ENCODE data around the gene KLHDC2. TPM values are rescaled to one million over a fixed set of nuclear protein-coding genes. Genes with fewer than 3 reads are reported as not detected.
"Not testable (repeated sequence)": the region's sequence is repeated elsewhere in the genome, so short reads cannot be mapped to it uniquely, and the experiment has no call there.

The KLHDC2 gene
- total RNA-seq, 1 donor from 2014 or later: 46.4 TPM

DNA sequence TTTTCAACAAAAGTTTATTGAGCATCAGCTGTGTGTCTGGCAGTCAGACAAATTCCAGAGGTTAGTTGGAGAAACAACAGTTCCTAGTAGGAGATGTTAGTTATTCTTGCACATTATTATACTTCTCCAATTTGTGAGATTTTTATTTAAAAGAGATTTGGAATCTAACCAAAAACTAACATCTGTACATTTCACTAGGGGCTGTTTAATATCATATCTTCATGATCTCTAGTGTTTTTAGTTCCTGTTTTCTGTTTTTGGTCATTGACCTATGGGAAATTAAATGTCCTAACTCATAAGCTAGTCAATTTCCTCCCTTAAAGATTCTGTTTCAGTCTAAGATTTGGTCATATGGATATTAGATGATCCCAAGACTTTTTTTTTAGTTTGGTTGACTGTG, 34.1 kb upstream of the KLHDC2 start:
- DNase-seq (ENCODE audit: low spot score): no peak
- Mint-ChIP-seq H3K9me3 (ENCODE audit: low read depth) (no peaks in the 10 kb centered on the region), H3K27ac (ENCODE audit: unreplicated experiment) (no peak overlapping the region), H3K4me1 (ENCODE audit: low read depth) (no peaks in the 10 kb centered on the region), H3K27me3 (ENCODE audit: low read depth) (no peaks in the 10 kb centered on the region), H3K4me3 (ENCODE audit: unreplicated experiment) (no peak overlapping the region), H3K36me3 (ENCODE audit: low read depth) (peaks cover 15% of the 10 kb centered on the region)
- TF ChIP-seq, protein P1, sequence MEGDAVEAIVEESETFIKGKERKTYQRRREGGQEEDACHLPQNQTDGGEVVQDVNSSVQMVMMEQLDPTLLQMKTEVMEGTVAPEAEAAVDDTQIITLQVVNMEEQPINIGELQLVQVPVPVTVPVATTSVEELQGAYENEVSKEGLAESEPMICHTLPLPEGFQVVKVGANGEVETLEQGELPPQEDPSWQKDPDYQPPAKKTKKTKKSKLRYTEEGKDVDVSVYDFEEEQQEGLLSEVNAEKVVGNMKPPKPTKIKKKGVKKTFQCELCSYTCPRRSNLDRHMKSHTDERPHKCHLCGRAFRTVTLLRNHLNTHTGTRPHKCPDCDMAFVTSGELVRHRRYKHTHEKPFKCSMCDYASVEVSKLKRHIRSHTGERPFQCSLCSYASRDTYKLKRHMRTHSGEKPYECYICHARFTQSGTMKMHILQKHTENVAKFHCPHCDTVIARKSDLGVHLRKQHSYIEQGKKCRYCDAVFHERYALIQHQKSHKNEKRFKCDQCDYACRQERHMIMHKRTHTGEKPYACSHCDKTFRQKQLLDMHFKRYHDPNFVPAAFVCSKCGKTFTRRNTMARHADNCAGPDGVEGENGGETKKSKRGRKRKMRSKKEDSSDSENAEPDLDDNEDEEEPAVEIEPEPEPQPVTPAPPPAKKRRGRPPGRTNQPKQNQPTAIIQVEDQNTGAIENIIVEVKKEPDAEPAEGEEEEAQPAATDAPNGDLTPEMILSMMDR (IDR thresholded peaks at IDR 0.05): no peak

DNA sequence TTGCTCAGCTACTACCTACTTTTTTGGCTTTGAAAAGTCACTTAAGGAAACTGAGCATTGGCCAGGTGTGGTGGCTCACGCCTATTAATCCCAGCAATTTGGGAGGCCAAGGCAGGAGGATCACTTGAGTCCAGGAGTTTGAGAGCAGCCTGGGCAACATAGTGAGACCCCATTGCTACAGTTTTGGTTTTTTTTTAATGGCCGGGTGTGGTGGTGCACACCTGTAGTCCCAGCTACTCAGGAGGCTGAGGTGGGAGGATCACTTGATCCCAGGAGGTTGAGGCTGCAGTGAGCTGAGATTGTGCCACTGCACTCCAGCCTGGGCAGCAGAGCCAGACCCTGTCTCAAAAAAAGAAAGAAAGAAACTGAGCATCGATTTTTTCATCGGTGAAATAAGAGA, 32.3 kb upstream of the KLHDC2 start:
- DNase-seq (ENCODE audit: low spot score); H3K9me3 Mint-ChIP-seq (ENCODE audit: low read depth); H3K4me3 Mint-ChIP-seq (ENCODE audit: unreplicated experiment); H3K27ac Mint-ChIP-seq (ENCODE audit: unreplicated experiment); H3K27me3 Mint-ChIP-seq (ENCODE audit: low read depth); H3K4me1 Mint-ChIP-seq (ENCODE audit: low read depth): not testable (repeated sequence)
- peaks cover 13% of the 10 kb centered on the region for H3K36me3 Mint-ChIP-seq (ENCODE audit: low read depth)

DNA sequence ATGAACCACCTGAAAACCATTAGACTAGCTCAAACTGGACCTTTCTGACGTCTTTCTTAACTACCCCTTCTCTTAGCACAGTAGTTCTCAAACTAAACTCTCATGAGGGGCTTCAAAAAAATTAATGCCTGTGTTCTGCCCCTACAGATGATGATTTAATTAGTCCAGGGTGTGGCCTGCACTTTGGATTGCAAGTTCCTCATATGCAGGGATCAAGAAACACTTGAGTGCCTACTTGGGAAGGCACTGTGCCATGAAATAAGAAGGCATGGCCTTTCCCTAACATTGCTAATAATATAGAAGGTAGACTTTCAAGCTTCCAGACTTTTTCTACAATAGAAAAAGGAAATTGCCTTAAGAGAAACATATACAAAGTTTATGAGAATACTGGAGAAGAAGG, 22.8 kb upstream of the KLHDC2 start:
- Mint-ChIP-seq H3K4me3 (ENCODE audit: unreplicated experiment) (no peak overlapping the region), H3K9me3 (ENCODE audit: low read depth) (no peaks in the 10 kb centered on the region), H3K4me1 (ENCODE audit: low read depth) (no peaks in the 10 kb centered on the region), H3K27ac (ENCODE audit: unreplicated experiment) (no peak overlapping the region), H3K27me3 (ENCODE audit: low read depth) (no peaks in the 10 kb centered on the region), H3K36me3 (ENCODE audit: low read depth) (peaks cover 30% of the 10 kb centered on the region)
- DNase-seq (ENCODE audit: low spot score): no peak
- TF ChIP-seq, protein P1 (IDR thresholded peaks at IDR 0.05): no peak

DNA sequence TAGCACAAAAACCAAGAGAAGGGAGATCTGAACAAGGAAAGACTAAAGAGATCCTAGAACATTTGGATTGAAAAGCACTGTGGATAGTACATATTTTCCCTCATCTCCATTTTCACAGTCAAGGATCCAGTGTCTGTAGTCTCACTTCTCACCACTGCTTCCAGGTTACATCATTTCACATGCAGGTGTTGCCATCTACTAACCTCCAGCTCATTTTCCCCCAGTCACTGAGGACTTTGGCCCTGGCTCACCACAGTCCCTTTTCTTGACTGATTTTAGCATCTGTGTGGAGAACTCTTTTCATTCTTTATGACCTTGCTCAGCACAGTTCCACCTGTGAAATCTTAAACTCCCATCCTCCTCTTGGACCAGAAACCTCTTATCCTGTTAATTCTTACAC, 21.5 kb upstream of the KLHDC2 start:
- DNase-seq (ENCODE audit: low spot score); H3K4me3 Mint-ChIP-seq (ENCODE audit: unreplicated experiment); H3K27me3 Mint-ChIP-seq (ENCODE audit: low read depth); H3K27ac Mint-ChIP-seq (ENCODE audit: unreplicated experiment); H3K9me3 Mint-ChIP-seq (ENCODE audit: low read depth); H3K4me1 Mint-ChIP-seq (ENCODE audit: low read depth): not testable (repeated sequence)
- H3K36me3 Mint-ChIP-seq (ENCODE audit: low read depth): peaks cover 29% of the 10 kb centered on the region

DNA sequence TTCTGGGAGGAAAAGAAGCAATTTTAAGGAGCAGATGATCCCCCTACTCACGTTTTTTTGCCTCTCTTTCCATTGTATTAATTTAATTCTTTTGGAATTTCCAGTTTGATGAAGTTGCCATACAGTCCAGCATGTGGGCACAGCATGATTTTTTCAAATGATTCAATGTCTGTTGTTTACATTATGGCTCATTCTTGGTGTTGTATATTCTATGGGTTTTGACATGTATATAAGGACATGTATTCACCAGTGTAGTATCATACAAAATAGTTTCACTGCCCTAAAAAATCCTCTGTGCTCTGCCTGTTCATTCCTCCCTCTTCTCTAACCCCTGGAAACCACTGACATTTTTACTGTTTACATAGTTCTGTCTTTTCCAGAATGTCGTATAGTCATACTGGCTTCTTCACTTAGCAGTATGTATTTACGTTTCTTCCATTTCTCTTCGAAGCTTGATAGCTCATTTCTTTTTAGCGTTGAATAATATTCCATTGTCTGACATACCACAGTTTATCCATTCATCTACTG, 13.3 kb upstream of the KLHDC2 start:
- H3K27me3 Mint-ChIP-seq (ENCODE audit: low read depth): no peaks in the 10 kb centered on the region
- peaks cover 3% of the 10 kb centered on the region for H3K36me3 Mint-ChIP-seq (ENCODE audit: low read depth)
- H3K4me1 Mint-ChIP-seq (ENCODE audit: low read depth): peaks cover 2% of the 10 kb centered on the region
- H3K27ac Mint-ChIP-seq (ENCODE audit: unreplicated experiment): no peak overlapping the region
- no peak overlapping the region for H3K4me3 Mint-ChIP-seq (ENCODE audit: unreplicated experiment)
- no peak for DNase-seq (ENCODE audit: low spot score)
- TF ChIP-seq, protein P1 (IDR thresholded peaks at IDR 0.05): no peak
- no peaks in the 10 kb centered on the region for H3K9me3 Mint-ChIP-seq (ENCODE audit: low read depth)

DNA sequence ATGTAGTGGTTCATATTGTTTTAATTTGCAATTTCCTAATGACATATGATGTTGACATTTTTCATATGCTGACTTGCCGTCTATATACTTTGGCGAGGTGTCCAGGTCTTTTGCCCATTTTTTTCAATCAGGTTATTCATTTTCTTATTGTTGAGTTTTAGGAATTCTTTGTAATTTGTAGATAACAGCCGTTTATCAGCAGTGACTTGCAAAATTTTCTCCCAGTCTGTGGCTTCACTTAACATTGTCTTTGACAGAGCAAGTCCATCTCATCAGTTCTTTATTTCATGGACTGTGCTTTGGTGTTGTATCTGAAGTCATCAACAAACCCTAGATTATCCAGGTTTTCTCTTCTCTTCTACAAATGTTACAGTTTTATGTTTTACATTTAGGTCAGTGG, 12.6 kb upstream of the KLHDC2 start:
- DNase-seq (ENCODE audit: low spot score): no peak
- Mint-ChIP-seq H3K9me3 (ENCODE audit: low read depth) (no peaks in the 10 kb centered on the region), H3K27me3 (ENCODE audit: low read depth) (no peaks in the 10 kb centered on the region), H3K4me3 (ENCODE audit: unreplicated experiment) (no peak overlapping the region), H3K4me1 (ENCODE audit: low read depth) (peaks cover 2% of the 10 kb centered on the region), H3K27ac (ENCODE audit: unreplicated experiment) (no peak overlapping the region), H3K36me3 (ENCODE audit: low read depth) (peaks cover 3% of the 10 kb centered on the region)
- TF ChIP-seq, protein P1 (IDR thresholded peaks at IDR 0.05): no peak
